Subcutaneous abdominal adipose tissue (tissue), 5 donors: Measurements from ENCODE around the gene RLIM.

Source experiments
- H3K27ac ChIP-seq: one replicate; pipeline ENCODE4 v1.7.0; 2013; ENCODE audit warnings: low read depth, mild to moderate bottlenecking, inconsistent platforms, low read length, moderate library complexity
- H3K27me3 ChIP-seq, 5 donors: one replicate each; pipeline ENCODE4 v1.7.0; 2013; ENCODE audit warnings: low read length in 5 of 5, inconsistent platforms in 1 of 5; ENCODE audit not compliant: control insufficient read depth in 5 of 5, insufficient read depth in 4 of 5
- H3K36me3 ChIP-seq, 5 donors: one replicate each; pipeline ENCODE4 v1.7.0; 2013; ENCODE audit warnings: low read length in 5 of 5; ENCODE audit not compliant: control insufficient read depth in 5 of 5, insufficient read depth in 5 of 5
- H3K4me1 ChIP-seq, 5 donors: one replicate each; pipeline ENCODE4 v1.7.0; 2013; ENCODE audit warnings: low read length in 5 of 5, mild to moderate bottlenecking in 3 of 5, moderate library complexity in 1 of 5; ENCODE audit not compliant: control insufficient read depth in 5 of 5, insufficient read depth in 5 of 5
- H3K4me3 ChIP-seq, 5 donors: one replicate each; pipeline ENCODE4 v1.7.0; 2013; ENCODE audit warnings: low read length in 5 of 5, low read depth in 1 of 5
- H3K9ac ChIP-seq, 5 donors: one replicate each; pipeline ENCODE4 v1.7.0; 2013; ENCODE audit warnings: low read length in 5 of 5, mild to moderate bottlenecking in 4 of 5, moderate library complexity in 3 of 5
- H3K9me3 ChIP-seq, 5 donors: one replicate each; pipeline ENCODE4 v1.7.0; 2013; ENCODE audit warnings: low read length in 5 of 5; ENCODE audit not compliant: control insufficient read depth in 5 of 5
- donor health status: healthy.
- donor health status: healthy.
- donor health status: healthy.
- donor health status: healthy.
- donor health status: healthy.

Gene RLIM

DNA sequence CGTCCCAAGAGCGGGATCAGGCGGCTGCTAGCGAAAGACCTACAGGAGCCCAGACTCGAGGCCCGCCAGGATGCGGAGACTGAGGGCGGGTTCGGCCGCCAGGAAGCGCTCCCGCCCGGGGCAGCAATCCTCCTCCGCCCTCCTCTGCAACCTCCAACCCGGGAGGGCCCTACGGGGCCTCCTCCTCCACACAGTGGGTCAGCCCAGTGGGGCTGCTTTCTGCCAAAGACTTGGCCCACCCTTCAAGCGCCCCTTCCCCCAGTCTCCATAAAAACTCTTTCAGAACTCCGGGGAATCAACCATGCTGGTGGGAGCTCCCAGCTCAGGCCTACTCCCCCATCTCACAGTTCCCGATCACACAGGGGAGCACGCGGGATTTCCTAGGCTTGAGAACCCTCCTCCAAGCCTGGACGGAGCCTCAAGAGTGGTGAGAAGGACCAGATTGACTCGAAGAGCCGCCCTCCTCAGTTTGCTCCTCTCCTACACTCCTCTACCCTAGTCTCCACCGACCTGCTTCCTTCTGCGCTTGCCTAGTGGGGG is 77.5 kb downstream of the RLIM start:
- H3K9me3 ChIP-seq: no peaks in the 10 kb centered on the region
- H3K9ac ChIP-seq: peak overlapping the region; percentile 6 to 70 (median 48)
- peaks cover 0 to 4% (median 0%) of the 10 kb centered on the region in 5 donors for H3K36me3 ChIP-seq
- peak overlapping the region; percentile 36 to 67 (median 60) for H3K4me3 ChIP-seq
- peaks cover 0 to 25% (median 12%) of the 10 kb centered on the region in 5 donors for H3K4me1 ChIP-seq
- peaks cover 0 to 35% (median 6%) of the 10 kb centered on the region in 5 donors for H3K27me3 ChIP-seq
- H3K27ac ChIP-seq: peak overlapping the region; percentile 73

DNA sequence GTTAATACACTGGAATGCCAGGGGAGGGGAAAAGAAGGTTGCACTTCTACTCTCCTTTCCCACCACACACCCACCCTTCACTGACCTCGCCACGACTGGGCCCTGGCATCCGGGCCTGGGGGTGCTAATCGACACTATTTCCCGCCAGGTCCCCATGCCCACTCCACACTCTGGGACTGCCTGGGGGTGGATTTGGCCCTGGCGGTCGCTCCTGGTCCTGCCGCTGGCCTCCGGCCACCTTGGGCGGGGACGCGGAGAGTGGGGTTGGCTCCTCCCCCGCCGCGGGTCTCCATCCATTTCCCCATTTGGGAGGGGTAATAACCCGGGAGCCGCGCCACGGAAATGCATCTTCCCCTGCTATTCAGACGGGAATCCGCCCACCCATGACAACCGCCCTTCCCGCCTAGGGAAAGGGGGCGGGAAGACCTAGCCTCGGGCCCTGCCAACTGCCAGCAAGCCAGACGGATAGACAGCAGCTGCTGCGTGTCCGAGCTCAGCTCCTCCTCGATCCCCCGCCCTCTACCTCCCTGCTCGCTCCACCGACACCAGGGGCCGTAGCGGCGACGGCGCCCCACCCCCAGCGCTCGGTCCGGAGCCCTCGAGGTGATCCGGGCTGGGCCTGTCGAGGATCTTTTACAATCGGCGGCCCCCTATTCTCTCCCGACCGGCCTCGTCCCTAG is 78.1 kb downstream of the RLIM start:
- Histone ChIP-seq H3K9ac (peak overlapping the region; percentile 6 to 70 (median 56)), H3K27ac (peak overlapping the region; percentile 73), H3K4me1 (peaks cover 0 to 25% (median 12%) of the 10 kb centered on the region in 5 donors), H3K4me3 (peak overlapping the region; percentile 18 to 67 (median 60)), H3K27me3 (peaks cover 0 to 32% (median 3%) of the 10 kb centered on the region in 5 donors), H3K9me3 (no peaks in the 10 kb centered on the region), H3K36me3 (peaks cover 0 to 6% (median 0%) of the 10 kb centered on the region in 5 donors)

DNA sequence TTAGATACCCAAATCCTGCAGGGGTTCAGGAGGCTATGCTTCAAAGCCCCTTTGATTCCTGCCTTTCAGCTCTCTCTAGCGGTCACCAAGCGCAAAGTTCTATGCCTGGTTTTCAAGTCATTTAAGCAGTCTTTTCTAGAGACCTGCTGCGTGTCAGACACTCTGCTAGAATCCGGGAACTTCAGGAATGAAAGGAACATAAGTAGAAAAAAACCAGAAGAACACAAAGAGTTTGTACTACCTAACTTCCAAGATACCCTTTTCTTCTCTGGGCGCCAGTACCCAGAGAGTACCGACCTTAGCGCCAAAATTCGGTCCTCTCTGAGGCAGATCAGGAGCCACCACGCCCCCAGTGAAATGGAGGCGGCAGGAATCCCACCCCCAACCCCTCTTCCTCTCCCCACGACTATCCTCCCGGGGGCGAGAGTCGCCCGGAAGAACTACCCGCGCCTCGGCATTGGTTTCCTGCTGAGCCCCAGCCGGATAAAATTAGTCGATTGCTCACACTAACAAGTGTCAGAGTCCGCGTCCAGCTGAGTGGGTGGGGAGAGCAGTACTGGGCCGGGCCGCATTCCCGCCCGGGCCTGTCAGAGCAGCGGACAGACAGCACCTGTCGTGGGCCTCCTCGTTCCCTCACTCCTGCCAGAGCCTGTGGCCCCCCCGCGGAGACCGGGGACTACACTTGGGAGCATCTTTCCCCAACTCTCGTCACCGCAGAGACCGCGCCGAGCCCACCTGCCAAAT is 78.8 kb downstream of the RLIM start:
- peaks cover 0 to 9% (median 0%) of the 10 kb centered on the region in 5 donors for H3K36me3 ChIP-seq
- peaks cover 0 to 25% (median 12%) of the 10 kb centered on the region in 5 donors for H3K4me1 ChIP-seq
- H3K9me3 ChIP-seq: no peaks in the 10 kb centered on the region
- peak overlapping the region in 4 of 5 donors; percentile 38 to 70 (median 54) for H3K9ac ChIP-seq
- peak overlapping the region; percentile 48 to 67 (median 60) for H3K4me3 ChIP-seq
- H3K27me3 ChIP-seq: peaks cover 0 to 24% (median 3%) of the 10 kb centered on the region in 5 donors
- H3K27ac ChIP-seq: peak overlapping the region; percentile 73
